ENCODE measurements around the gene S100A10.

S100A10 gene

DNA sequence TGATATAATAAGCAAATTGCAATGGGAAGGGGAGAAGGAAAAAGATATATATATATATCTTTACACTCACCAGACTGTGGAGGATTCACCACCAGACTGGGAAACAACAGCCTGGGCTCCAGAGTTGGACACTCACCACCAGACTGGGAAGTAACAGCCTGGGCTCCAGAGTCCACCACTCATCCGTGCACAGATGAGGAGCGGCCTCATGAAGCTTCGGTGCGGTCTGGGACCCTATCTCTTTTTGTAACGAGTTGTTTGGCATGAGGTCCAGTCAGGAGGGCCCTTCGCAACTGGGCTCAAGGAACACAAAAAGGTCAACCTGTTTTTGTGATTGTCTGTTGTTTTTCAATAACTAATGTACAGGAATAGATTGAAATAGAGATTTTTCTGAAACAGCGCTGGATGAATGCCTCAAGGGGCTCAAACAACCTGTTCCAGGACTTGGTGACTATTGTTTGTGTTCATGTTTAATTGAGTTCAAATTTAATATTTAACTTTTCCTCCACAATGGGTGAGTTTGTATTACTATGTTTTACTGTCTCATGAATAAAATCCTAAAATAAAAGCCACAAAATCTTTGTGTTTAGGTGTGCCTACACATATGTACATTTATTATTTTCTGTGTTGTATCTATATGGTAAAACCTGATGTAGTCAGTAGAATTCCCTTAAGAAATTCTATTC, 40.1 kb downstream of the S100A10 start:
- no peak overlapping the region for H3K27ac ChIP-seq (ENCODE audit: low read length)
- H3K36me3 ChIP-seq (ENCODE audit: insufficient read depth, low read depth, low read length) = no peaks in the 10 kb centered on the region
- no peak overlapping the region for H3K9ac ChIP-seq (ENCODE audit: low read depth, low read length)
- H3K9me3 ChIP-seq (ENCODE audit: insufficient read depth, low read depth, low read length) = no peaks in the 10 kb centered on the region
- no peak overlapping the region for H3K4me3 ChIP-seq (ENCODE audit: low read length)
- H3K4me1 ChIP-seq (ENCODE audit: insufficient read depth, low read length) = no peaks in the 10 kb centered on the region
- H3K27me3 ChIP-seq (ENCODE audit: insufficient read depth, low read length) = no peaks in the 10 kb centered on the region

GRCh38 chr1:151952811-151953210, 40.8 kb downstream of the S100A10 start:
- Histone ChIP-seq H3K4me3 (ENCODE audit: low read length) (no peak overlapping the region), H3K27ac (ENCODE audit: low read length) (no peak overlapping the region), H3K36me3 (ENCODE audit: insufficient read depth, low read depth, low read length) (no peaks in the 10 kb centered on the region), H3K9me3 (ENCODE audit: insufficient read depth, low read depth, low read length) (no peaks in the 10 kb centered on the region), H3K9ac (ENCODE audit: low read depth, low read length) (no peak overlapping the region), H3K27me3 (ENCODE audit: insufficient read depth, low read length) (no peaks in the 10 kb centered on the region), H3K4me1 (ENCODE audit: insufficient read depth, low read length) (no peaks in the 10 kb centered on the region)

- no peak overlapping the region for H3K4me3 ChIP-seq (ENCODE audit: low read length)
- H3K9ac ChIP-seq (ENCODE audit: low read depth, low read length) = no peak overlapping the region
- H3K27ac ChIP-seq (ENCODE audit: low read length) = no peak overlapping the region
- no peaks in the 10 kb centered on the region for H3K9me3 ChIP-seq (ENCODE audit: insufficient read depth, low read depth, low read length)
- no peaks in the 10 kb centered on the region for H3K36me3 ChIP-seq (ENCODE audit: insufficient read depth, low read depth, low read length)
- H3K4me1 ChIP-seq (ENCODE audit: insufficient read depth, low read length) = peaks cover 8% of the 10 kb centered on the region
- no peaks in the 10 kb centered on the region for H3K27me3 ChIP-seq (ENCODE audit: insufficient read depth, low read length)
These were observed 44.1 kb downstream of the S100A10 start for GRCh38 chr1:151949371-151950193.

- Histone ChIP-seq H3K9ac (ENCODE audit: low read depth, low read length) (no peak overlapping the region), H3K36me3 (ENCODE audit: insufficient read depth, low read depth, low read length) (no peaks in the 10 kb centered on the region), H3K4me1 (ENCODE audit: insufficient read depth, low read length) (peaks cover 8% of the 10 kb centered on the region), H3K27ac (ENCODE audit: low read length) (no peak overlapping the region), H3K4me3 (ENCODE audit: low read length) (no peak overlapping the region), H3K9me3 (ENCODE audit: insufficient read depth, low read depth, low read length) (no peaks in the 10 kb centered on the region), H3K27me3 (ENCODE audit: insufficient read depth, low read length) (no peaks in the 10 kb centered on the region)
These were observed 45.2 kb downstream of the S100A10 start for GRCh38 chr1:151948506-151948905.

- no peak overlapping the region for H3K9ac ChIP-seq (ENCODE audit: low read depth, low read length)
- H3K9me3 ChIP-seq (ENCODE audit: insufficient read depth, low read depth, low read length) = no peaks in the 10 kb centered on the region
- H3K27ac ChIP-seq (ENCODE audit: low read length) = no peak overlapping the region
- H3K4me3 ChIP-seq (ENCODE audit: low read length) = no peak overlapping the region
- H3K27me3 ChIP-seq (ENCODE audit: insufficient read depth, low read length) = no peaks in the 10 kb centered on the region
- H3K36me3 ChIP-seq (ENCODE audit: insufficient read depth, low read depth, low read length) = no peaks in the 10 kb centered on the region
- H3K4me1 ChIP-seq (ENCODE audit: insufficient read depth, low read length) = peaks cover 8% of the 10 kb centered on the region
These were observed 46.5 kb downstream of the S100A10 start for GRCh38 chr1:151947140-151947539.

DNA sequence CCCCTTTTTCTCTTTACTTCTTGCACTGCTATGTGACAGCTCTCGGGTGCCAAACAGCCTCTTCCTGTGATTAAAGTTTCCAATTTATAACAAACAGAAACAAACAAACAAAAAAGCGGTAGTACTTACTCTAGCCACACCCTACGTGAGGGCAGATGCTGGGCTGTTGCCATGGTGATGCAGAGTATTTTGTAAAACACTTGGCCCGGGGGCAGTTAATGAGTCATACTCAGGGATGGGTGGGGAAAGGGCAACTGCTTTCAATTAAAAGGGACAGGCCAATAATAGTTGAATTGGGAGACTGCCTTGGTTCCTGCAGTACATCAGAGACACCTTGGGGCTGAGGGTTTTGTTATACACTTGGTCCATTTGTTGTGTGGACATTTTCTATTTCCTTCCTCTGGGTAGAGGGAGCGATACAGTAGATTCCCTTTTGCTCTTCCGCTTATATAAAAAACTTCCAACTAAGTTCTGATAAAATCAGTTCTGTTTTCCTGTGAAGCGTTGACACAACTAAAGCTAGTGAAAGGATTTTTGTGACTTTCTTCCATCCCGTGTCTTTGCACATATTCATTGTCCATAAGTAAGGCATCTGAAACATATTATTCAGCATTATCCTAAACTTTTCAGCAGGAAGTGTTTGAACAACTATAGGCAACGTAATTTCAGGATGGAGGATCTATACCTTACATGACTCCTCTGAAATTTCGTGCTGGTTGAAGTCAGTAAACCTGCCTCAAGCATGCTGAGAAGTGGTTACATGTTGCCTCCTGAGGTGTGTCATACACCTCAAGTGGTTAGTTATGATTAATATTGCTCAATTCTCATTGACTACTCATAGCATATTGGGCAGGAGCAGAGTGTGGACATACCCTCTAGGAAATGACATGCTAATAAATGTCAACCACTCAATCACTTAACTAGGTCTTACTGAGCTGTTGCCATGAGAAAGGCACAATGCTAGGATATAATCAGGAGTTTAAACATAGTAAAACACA, 47.6 kb downstream of the S100A10 start:
- no peak overlapping the region for H3K9ac ChIP-seq (ENCODE audit: low read depth, low read length)
- no peak overlapping the region for H3K4me3 ChIP-seq (ENCODE audit: low read length)
- H3K27me3 ChIP-seq (ENCODE audit: insufficient read depth, low read length) = no peaks in the 10 kb centered on the region
- no peak overlapping the region for H3K27ac ChIP-seq (ENCODE audit: low read length)
- no peaks in the 10 kb centered on the region for H3K36me3 ChIP-seq (ENCODE audit: insufficient read depth, low read depth, low read length)
- peaks cover 8% of the 10 kb centered on the region for H3K4me1 ChIP-seq (ENCODE audit: insufficient read depth, low read length)
- no peaks in the 10 kb centered on the region for H3K9me3 ChIP-seq (ENCODE audit: insufficient read depth, low read depth, low read length)

DNA sequence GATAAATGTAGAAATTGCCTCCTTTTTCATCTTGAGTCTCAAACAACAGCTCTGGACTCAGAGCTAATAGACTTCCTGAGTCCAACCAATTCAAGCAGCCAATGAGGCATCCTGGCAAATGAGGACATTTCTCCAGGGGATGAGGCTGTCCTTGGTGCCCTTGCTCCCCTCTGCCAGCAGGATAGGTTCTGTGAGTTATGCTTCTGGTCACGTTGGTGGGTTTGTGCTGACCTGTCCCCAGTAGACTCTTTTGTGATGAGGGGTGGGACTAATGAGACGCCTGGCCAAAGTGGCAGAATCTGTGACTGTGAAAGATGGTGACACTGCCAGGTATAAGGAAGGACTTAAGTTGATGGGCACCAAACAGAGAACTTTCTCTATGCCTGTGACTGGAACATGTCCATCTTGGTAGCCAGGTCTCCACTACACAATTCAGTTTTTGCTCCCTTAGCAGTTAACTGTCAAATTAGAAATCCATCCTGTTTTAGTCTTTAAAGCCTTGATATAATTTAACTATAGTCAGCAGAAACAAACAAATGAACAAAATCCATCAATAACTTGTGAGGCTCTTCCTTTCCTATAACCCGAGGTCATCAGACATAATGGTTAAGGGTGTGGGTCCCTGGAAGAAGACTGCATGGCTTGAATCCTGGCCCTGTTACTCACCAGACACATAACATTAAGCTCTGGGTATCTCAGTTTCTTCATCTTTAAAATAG, 48.6 kb downstream of the S100A10 start:
- H3K27me3 ChIP-seq (ENCODE audit: insufficient read depth, low read length) = no peaks in the 10 kb centered on the region
- peaks cover 8% of the 10 kb centered on the region for H3K4me1 ChIP-seq (ENCODE audit: insufficient read depth, low read length)
- H3K4me3 ChIP-seq (ENCODE audit: low read length) = no peak overlapping the region
- no peak overlapping the region for H3K9ac ChIP-seq (ENCODE audit: low read depth, low read length)
- H3K9me3 ChIP-seq (ENCODE audit: insufficient read depth, low read depth, low read length) = no peaks in the 10 kb centered on the region
- no peaks in the 10 kb centered on the region for H3K36me3 ChIP-seq (ENCODE audit: insufficient read depth, low read depth, low read length)
- H3K27ac ChIP-seq (ENCODE audit: low read length) = no peak overlapping the region

DNA sequence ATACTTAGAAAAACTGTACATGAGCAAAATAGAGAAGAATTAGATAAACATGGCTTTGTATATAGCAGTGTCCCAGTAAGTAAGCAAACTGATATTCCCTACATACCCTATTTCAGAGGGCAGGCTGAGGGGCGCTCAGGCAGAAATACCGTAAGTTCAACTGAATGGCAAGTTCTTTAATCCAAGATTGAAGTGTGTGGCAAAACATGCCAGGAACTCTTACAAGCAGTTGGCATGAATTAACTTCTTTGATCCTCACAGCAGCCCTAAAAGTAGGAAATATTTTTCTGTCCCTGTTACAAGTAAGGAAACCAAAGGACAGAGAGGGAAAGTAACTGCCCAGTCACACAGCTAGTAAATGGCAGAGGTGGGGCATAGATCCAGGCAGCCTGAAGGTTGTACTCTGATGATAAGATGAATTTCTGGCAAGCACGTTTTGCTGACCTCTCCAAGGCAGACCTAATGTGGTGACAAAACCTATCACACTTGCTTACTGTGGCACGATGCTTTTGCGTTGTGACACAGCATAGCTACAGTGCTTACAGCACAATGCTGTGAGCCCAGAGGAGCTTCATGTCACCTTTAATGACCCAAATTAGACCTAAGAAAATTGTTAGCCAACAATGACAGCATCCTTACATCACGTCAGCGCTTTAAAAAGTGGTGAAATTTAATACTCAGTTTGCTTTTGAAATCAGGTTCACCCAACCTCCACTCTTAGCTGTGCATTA, 49.4 kb downstream of the S100A10 start:
- Histone ChIP-seq H3K9ac (ENCODE audit: low read depth, low read length) (no peak overlapping the region), H3K4me1 (ENCODE audit: insufficient read depth, low read length) (peaks cover 8% of the 10 kb centered on the region), H3K27ac (ENCODE audit: low read length) (no peak overlapping the region)

DNA sequence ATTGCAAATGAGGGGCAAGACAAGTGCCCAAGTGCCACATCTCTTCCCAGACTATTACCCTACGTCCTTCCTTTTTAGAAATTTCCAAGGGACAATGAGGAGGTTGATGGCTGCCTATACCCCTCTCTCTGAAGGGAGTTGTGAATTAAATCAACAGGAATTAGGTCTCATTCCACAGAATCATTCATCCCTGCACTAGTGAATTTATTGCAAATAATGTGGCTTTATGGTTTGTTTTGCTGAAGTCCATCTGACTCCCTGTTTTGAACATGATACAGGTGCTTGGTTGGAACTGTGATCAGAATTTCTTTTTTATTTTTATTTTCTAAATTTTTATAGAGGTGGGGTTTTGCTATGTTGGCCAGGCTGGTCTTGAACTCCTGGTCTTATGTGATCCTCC, 50.1 kb downstream of the S100A10 start:
- Histone ChIP-seq H3K27me3 (ENCODE audit: insufficient read depth, low read length) (no peaks in the 10 kb centered on the region), H3K9me3 (ENCODE audit: insufficient read depth, low read depth, low read length) (no peaks in the 10 kb centered on the region), H3K27ac (ENCODE audit: low read length) (no peak overlapping the region), H3K9ac (ENCODE audit: low read depth, low read length) (no peak overlapping the region), H3K4me1 (ENCODE audit: insufficient read depth, low read length) (peaks cover 8% of the 10 kb centered on the region), H3K4me3 (ENCODE audit: low read length) (no peak overlapping the region), H3K36me3 (ENCODE audit: insufficient read depth, low read depth, low read length) (no peaks in the 10 kb centered on the region)

More for the DNA sequence above, 49.4 kb downstream of the S100A10 start:
- Histone ChIP-seq H3K27me3 (ENCODE audit: insufficient read depth, low read length) (no peaks in the 10 kb centered on the region), H3K9me3 (ENCODE audit: insufficient read depth, low read depth, low read length) (no peaks in the 10 kb centered on the region), H3K36me3 (ENCODE audit: insufficient read depth, low read depth, low read length) (no peaks in the 10 kb centered on the region), H3K4me3 (ENCODE audit: low read length) (no peak overlapping the region)

DNA sequence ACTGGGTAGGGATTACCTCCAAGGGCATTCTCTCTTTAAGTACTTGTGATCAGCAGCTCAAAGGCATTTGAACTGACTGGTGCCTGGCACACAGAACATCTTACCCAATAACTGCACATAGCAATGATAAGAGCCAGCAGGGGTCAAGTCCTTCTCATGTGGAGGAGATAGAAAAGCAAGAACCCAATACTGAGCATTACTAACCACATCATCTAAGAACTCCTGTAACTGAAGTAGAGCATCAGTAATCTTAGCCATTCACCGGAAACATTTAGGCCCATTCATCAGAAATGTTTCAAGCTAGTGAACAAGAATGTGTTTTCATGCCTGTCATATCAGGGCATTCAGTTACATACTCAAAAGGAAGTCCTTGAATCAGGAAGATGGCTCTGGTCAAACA, 50.8 kb downstream of the S100A10 start:
- H3K4me1 ChIP-seq (ENCODE audit: insufficient read depth, low read length) = peaks cover 8% of the 10 kb centered on the region
- H3K27ac ChIP-seq (ENCODE audit: low read length) = no peak overlapping the region
- H3K9me3 ChIP-seq (ENCODE audit: insufficient read depth, low read depth, low read length) = no peaks in the 10 kb centered on the region
- H3K36me3 ChIP-seq (ENCODE audit: insufficient read depth, low read depth, low read length) = no peaks in the 10 kb centered on the region
- no peak overlapping the region for H3K9ac ChIP-seq (ENCODE audit: low read depth, low read length)
- no peak overlapping the region for H3K4me3 ChIP-seq (ENCODE audit: low read length)
- no peaks in the 10 kb centered on the region for H3K27me3 ChIP-seq (ENCODE audit: insufficient read depth, low read length)
